Prostate gland (tissue), 2 donors: ENCODE data around the gene PRR5L. TPM values are rescaled to one million over a fixed set of nuclear protein-coding genes. Genes with fewer than 3 reads are reported as not detected.

ENCODE experiments used
- DNase-seq: peaks from one replicate; pipeline ENCODE4 v3.0.0-alpha.2; 2019; ENCODE audit warnings: low spot score
- H3K27ac ChIP-seq, 2 donors: fragments of 200-600 bp; sonication (generic); 2 replicates each; pipeline ENCODE4 v1.5.1; 2017 to 2019
- H3K27me3 ChIP-seq: fragments of 200-600 bp; sonication (generic); replicated peaks from 2 replicates; pipeline ENCODE4 v1.5.1; 2019; ENCODE audit not compliant: insufficient read depth
- H3K36me3 ChIP-seq, 2 donors: fragments of 200-600 bp; sonication (generic); 1 replicate in 1 of 2; 2 replicates in 1 of 2; pipeline versions ENCODE4 v1.5.1 to v1.8.1; 2017 to 2019
- H3K4me1 ChIP-seq: fragments of 200-600 bp; sonication (generic); replicated peaks from 2 replicates; pipeline ENCODE4 v1.5.1; 2019
- H3K4me3 ChIP-seq, 2 donors: fragments of 200-600 bp; sonication (generic); 2 replicates each; pipeline ENCODE4 v1.5.1; 2017 to 2019
- H3K9me3 ChIP-seq: fragments of 200-600 bp; sonication (generic); 2 replicates; pipeline ENCODE4 v1.5.1; 2017
- POLR2A ChIP-seq: fragments of 450-650 bp; IDR thresholded peaks from one replicate; pipeline ENCODE4 v1.6.1; 2016; ENCODE audit warnings: antibody characterized with exemption, mild to moderate bottlenecking
- POLR2AphosphoS5 ChIP-seq: sonication (generic); formaldehyde crosslinking; IDR thresholded peaks from one replicate; pipeline ENCODE4 v1.6.1; 2017; ENCODE audit warnings: antibody characterized with exemption
- WGBS: methylation state at CpG from one replicate; pipeline ENCODE4 v1.1.5; 2018; 5-methylcytosine and 5-hydroxymethylcytosine counted together
- intact Hi-C: fragments of 100-400 bp; cut with DNase I; formaldehyde crosslinking; loops from one replicate; pipeline ENCODE4 v1.14.2; 2022
- total RNA-seq, 2 donors: library from RNA; depleted of rRNA; stranded (reverse); fragments of >200 nt; gene quantifications; one replicate each; pipeline ENCODE4 v1.1.0, GENCODE V29; 2016
- TF ChIP-seq, protein P1 (sequence below), 4 experiments: fragments of 200-600 bp in 2 of 4; fragments of 450-650 bp in 2 of 4; sonication (generic) in 2 of 4; IDR thresholded peaks; 1 replicate in 3 of 4; 2 replicates in 1 of 4; pipeline ENCODE4 v1.5.1; 2016 to 2019; ENCODE audit warnings: antibody characterized with exemption in 4 of 4, mild to moderate bottlenecking in 2 of 4, moderate library complexity in 2 of 4

PRR5L gene
- total RNA-seq, 2 donors from 2014 or later = 4.0 to 10.1 TPM

DNA sequence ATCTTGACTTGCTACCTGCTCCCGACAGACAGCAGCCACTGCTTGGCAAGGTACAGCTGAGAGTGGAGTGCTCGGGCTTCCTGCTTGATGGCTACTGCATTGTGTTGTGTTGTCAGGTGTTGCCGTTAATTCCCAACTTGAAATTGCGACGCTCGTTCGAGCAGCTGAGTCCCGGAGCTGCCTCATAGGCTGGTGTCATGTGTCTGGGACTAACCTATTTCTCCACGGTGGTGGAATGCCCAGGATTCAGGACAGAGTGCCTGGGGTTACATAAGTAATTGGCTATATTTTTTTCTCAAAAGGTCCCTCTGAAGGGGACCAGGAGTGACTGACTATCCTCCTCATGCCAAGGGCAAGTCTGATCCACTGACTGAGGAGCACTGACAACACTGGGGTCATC is 25.4 kb upstream of the PRR5L start:
- no peak for DNase-seq
- Histone ChIP-seq H3K4me3 (no peak overlapping the region), H3K9me3 (no peaks in the 10 kb centered on the region), H3K27me3 (no peaks in the 10 kb centered on the region), H3K4me1 (no peaks in the 10 kb centered on the region), H3K27ac (no peak overlapping the region), H3K36me3 (peaks cover 0 to 10% of the 10 kb centered on the region in 2 donors)
- TF ChIP-seq POLR2A (no peak), POLR2AphosphoS5 (no peak)
- TF ChIP-seq, protein P1, sequence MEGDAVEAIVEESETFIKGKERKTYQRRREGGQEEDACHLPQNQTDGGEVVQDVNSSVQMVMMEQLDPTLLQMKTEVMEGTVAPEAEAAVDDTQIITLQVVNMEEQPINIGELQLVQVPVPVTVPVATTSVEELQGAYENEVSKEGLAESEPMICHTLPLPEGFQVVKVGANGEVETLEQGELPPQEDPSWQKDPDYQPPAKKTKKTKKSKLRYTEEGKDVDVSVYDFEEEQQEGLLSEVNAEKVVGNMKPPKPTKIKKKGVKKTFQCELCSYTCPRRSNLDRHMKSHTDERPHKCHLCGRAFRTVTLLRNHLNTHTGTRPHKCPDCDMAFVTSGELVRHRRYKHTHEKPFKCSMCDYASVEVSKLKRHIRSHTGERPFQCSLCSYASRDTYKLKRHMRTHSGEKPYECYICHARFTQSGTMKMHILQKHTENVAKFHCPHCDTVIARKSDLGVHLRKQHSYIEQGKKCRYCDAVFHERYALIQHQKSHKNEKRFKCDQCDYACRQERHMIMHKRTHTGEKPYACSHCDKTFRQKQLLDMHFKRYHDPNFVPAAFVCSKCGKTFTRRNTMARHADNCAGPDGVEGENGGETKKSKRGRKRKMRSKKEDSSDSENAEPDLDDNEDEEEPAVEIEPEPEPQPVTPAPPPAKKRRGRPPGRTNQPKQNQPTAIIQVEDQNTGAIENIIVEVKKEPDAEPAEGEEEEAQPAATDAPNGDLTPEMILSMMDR (IDR thresholded peaks at IDR 0.05) = no peak
- 82% methylated on average over 9 of the region's 9 CpGs for WGBS
- intact Hi-C loops = no loop called here

DNA sequence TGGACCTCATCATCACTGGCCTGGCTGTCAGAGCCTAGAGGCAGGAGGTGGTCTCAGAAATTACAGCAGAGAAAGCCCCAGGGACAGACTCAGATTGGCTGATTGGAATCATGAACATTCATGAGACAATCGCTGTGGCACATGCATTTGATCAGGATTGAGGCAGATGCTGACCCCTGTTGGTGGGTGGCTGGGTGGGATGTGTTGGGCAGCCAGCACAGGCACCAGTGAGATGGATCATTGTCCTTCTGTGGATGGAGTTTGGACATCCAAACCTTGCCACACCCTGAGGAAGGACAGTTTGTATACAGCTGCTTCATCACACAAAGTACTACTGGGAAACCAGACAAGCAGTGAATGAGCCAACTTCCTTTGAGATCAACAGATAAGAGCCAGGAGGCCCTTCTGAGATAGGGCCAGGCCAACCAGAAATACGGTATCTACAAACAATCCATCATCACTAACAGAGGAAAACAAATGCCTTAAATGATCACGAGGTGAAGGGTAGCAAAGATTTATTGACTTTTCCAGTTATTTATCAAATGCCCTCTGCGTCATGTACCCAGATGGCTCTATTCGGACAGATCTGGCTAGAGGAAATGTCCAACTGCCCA is 24.2 kb upstream of the PRR5L start:
- Histone ChIP-seq H3K27me3 (no peaks in the 10 kb centered on the region), H3K36me3 (peaks cover 0 to 10% of the 10 kb centered on the region in 2 donors), H3K27ac (no peak overlapping the region), H3K4me1 (no peaks in the 10 kb centered on the region), H3K4me3 (no peak overlapping the region), H3K9me3 (no peaks in the 10 kb centered on the region)
- no peak for DNase-seq
- peak; percentile 5 for TF ChIP-seq POLR2AphosphoS5
- TF ChIP-seq, protein P1 (IDR thresholded peaks at IDR 0.05) = no peak
- 78% methylated on average over 5 of the region's 5 CpGs for WGBS
- intact Hi-C loops = no loop called here

DNA sequence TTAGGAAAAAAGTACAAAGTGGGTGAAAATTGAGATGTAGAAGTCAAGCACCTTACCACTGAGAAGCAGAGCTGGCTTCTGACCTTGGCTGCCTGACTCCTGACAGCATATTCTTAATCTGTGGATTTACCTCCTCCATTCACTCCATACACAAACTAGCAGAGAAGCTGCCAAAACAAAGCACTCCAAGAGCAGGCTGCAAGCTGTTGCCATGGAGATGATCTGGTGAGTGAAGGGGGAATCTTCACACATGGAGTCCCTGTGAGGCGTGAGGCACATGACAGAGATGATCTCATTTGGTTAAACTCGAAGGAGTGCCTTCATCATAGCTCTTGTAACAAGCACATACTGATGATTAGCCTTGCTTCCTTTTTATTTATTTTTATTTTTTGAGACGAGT is 23.0 kb upstream of the PRR5L start:
- Histone ChIP-seq H3K27ac (no peak overlapping the region), H3K36me3 (peaks cover 0 to 10% of the 10 kb centered on the region in 2 donors), H3K4me1 (no peaks in the 10 kb centered on the region), H3K9me3 (no peaks in the 10 kb centered on the region), H3K27me3 (no peaks in the 10 kb centered on the region), H3K4me3 (no peak overlapping the region)
- no peak for TF ChIP-seq POLR2AphosphoS5
- TF ChIP-seq POLR2A = no peak
- DNase-seq = no peak
- intact Hi-C loops = no loop called here
- 100% methylated on average over 3 of the region's 3 CpGs for WGBS

DNA sequence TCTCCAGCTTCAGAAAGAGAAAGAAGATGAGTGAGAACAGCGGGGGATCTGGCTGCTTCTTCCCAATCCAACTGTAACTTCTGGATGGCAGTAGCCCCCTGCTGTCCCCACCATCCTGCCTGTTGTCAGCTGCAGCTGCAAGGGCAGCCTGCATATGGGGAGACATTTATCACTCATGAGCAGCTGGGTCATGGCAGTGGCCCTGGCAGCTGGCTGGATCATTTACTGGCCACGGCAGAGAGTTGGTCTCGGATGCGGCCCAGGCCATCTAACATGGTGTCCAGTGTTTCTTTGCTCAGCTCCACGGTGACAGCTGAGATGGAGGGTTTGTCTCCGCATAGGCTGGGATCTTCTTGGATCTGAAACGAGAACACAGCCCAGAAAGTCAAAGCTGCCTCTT is 21.7 kb upstream of the PRR5L start:
- DNase-seq = no peak
- Histone ChIP-seq H3K9me3 (no peaks in the 10 kb centered on the region), H3K27ac (no peak overlapping the region), H3K27me3 (no peaks in the 10 kb centered on the region), H3K4me3 (no peak overlapping the region), H3K4me1 (no peaks in the 10 kb centered on the region), H3K36me3 (peaks cover 0 to 10% of the 10 kb centered on the region in 2 donors)
- WGBS = 96% methylated on average over 7 of the region's 7 CpGs
- TF ChIP-seq POLR2A = no peak
- TF ChIP-seq, protein P1 (IDR thresholded peaks at IDR 0.05) = no peak
- TF ChIP-seq POLR2AphosphoS5 = no peak
- intact Hi-C loops = no loop called here

DNA sequence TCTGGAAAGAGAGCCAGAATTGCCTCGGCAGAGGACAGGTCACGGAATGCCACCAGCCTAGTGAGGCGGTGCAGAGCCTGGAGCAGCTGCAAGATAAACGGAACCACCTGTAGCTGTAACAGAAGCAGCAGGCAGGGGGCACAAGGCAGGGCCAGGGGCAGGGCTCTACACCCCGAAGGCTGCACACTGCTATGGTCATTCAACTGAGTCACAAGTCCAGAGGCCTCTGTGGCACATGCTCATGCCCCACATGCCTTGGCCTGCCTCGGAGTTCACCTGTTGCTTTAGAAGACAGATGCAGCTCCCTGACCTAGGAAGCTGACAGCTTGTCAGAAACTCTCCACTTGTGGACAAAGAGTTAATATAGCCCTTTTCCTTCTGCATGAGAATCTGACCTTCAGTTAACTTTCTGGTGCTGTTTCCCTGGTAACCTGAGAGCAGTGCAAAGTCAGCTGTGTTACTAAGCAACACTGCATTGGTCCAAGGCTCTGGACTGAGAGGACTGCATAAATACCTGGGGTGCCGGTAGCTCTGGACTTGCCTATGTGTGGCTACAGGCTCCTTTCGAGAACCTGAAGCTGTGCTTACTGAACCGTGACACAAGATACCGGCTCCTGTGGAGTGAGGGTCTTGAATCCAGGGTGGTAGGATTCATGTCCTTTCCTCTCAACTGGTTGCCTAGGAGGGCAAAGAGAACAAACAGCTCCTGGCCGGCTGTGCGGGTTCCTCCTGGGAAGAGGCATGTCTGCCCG is 17.4 kb upstream of the PRR5L start:
- DNase-seq = no peak
- H3K27me3 ChIP-seq = no peaks in the 10 kb centered on the region
- intact Hi-C loops = no loop called here
- WGBS = 69% methylated on average over 13 of the region's 13 CpGs
- no peaks in the 10 kb centered on the region for H3K4me1 ChIP-seq
- no peak overlapping the region for H3K27ac ChIP-seq
- TF ChIP-seq, protein P1 (IDR thresholded peaks at IDR 0.05) = no peak
- TF ChIP-seq POLR2AphosphoS5 = no peak
- no peak for TF ChIP-seq POLR2A
- no peaks in the 10 kb centered on the region for H3K9me3 ChIP-seq
- H3K36me3 ChIP-seq = peaks cover 0 to 7% of the 10 kb centered on the region in 2 donors
- H3K4me3 ChIP-seq = no peak overlapping the region
